ENCODE results near the gene SYNM.

SYNM gene

DNA sequence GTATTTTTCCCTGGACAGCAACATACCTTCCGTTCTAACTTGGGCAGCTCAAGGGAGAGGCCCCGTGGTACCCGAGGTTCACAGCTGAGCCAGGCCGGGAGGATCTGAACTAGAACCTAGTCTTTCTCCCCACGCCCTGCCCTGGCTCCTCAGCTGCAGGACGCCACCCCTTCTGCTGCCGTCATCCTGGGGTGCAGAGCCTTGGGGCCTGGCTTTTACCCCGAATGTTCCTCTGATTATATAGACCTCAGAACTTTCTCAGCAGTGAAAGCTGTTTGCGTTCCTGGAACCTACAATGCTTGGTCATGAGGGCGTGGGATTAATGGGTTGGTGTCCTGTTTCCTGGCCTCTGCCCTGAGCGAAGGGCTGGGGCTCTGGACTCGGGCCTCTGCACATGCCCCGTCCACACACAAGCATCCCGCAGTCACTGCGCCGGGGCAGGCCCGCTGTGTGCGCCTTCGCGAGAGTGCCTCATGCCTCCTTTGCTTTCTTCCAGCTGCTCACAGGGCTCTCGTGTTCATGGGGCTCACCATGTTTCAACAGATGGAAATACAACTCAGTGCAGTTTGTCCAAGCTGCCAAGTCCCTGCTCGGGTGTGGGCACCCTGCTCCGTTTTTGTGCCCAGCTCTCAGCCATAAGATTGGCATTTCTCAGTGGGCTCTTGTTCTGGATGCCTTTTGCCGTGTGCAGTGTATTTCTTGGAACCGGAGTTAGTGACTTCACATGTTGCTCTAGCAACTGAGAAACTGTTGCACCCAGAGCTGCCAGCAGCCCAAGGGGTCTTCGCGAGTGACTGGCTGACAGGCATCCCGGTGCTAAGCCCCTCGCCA lies 20.4 kb downstream of the SYNM start:
- no peak for DNase-seq

DNA sequence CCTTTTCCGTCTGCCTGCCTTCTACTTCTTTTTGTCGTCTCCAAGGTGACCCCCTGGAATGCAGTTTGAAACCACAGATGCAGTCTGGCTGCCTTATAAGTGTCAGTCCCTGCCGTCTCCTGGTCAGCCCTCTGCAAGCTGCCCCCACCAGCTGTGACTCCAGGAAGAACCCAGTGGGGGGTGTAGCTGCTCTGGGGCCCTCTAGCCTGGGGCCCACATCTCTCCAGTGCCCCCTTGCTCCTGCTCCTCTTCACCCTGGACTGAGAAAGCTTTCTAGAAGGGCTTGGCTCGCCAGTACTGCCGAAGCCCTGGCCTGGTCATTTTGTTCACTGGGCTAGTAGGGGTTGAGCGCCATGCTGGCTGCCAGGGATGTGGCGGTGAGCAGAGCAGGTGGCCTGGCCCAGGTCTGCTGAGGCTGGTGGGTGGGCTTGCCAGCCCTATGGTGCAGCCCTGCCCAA lies 21.3 kb downstream of the SYNM start:
- no peak for DNase-seq

DNA sequence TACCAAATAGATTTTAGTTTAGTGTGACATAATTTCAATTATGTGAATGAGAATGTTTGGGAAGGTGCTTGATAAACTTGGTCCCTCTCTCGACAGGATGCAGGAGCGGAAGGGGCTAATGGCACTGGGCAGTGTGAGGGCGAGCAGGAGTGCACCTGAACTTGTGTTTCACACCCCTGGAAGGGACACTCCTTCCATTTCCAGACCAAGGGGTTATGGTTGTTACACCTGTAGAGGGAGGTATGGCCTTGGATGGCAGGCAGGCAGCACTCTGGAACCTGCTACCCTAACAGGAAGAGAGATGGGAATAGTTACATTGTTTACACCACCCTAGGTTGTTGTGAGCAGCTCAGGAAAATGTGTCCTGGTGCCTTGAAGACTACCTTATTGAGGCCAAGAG lies 22.1 kb downstream of the SYNM start:
- no peak for DNase-seq

DNA sequence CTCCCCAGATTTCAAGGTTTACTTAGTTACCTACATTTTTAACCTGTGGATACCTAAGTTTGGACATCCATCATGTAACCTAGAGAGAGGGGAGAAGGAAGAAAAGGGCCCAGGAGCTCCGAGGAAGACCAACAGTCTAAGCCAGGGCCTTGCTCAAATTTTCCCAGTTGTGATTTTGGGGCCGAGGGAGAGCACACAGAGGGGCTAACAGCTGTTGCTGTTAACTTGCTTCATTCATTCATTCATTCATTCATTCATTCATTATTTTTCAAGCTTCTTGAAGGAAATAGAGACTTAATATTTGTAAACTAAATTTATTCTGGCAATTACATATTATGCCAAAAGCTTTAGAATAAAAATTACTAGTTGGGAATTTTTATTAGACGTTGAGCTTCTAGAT lies 22.9 kb downstream of the SYNM start:
- DNase-seq, result no peak

DNA sequence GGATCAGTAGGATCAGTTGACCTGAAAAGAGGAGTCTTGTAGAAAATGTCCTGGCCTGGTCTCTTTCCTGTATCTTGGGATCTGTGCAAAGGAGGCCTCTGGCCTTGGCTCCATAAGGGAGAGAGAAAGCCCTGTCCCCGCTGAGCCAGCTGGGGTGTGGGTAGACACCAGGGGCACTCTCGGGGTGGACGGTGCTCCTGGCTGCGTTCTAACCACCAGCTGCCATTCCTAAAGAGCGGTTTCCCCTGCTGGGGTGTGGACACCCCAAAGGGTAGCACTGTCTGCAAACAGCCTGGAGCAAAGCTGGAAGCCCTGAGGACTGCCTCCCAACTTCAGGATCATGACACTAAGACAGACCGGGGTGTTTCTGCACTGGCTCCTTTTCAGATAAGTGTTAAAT lies 23.5 kb downstream of the SYNM start:
- DNase-seq, result no peak

DNA sequence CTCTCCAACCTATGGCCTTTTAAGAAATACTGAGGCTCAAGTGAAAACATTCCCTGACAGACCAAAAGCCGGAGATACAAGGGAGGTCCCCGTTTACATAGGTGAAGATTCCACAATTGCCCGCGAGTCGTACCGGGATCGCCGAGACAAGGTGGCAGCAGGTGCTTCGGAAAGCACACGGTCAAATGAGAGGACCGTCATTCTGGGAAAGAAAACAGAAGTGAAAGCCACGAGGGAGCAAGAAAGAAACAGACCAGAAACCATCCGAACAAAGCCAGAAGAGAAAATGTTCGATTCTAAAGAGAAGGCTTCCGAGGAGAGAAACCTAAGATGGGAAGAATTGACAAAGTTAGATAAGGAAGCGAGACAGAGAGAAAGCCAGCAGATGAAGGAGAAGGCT lies 24.8 kb downstream of the SYNM start:
- DNase-seq, result no peak

DNA sequence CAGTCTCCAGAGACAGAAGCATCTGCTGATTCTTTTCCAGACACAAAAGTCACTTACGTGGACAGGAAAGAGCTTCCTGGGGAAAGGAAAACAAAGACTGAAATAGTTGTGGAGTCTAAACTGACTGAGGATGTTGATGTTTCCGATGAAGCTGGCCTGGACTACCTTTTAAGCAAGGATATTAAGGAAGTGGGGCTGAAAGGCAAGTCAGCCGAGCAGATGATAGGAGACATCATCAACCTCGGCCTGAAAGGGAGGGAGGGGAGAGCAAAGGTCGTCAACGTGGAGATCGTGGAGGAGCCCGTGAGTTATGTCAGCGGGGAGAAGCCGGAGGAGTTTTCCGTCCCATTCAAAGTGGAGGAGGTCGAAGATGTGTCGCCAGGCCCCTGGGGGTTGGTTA lies 25.4 kb downstream of the SYNM start:
- DNase-seq, result no peak

DNA sequence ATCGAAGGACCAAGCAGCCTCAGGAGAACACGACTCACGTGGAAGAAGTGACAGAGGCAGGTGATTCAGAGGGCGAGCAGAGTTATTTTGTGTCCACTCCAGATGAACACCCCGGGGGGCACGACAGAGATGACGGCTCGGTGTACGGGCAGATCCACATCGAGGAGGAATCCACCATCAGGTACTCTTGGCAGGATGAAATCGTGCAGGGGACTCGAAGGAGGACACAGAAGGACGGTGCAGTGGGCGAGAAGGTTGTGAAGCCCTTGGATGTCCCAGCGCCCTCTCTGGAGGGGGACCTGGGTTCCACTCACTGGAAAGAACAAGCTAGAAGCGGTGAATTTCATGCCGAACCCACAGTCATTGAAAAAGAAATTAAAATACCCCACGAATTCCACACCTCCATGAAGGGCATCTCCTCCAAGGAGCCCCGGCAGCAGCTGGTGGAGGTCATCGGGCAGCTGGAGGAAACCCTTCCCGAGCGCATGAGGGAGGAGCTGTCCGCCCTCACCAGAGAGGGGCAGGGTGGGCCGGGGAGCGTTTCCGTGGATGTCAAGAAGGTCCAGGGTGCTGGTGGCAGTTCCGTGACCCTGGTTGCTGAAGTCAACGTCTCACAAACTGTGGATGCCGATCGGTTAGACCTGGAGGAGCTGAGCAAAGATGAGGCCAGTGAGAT lies 26.0 kb downstream of the SYNM start:
- DNase-seq, result no peak

DNA sequence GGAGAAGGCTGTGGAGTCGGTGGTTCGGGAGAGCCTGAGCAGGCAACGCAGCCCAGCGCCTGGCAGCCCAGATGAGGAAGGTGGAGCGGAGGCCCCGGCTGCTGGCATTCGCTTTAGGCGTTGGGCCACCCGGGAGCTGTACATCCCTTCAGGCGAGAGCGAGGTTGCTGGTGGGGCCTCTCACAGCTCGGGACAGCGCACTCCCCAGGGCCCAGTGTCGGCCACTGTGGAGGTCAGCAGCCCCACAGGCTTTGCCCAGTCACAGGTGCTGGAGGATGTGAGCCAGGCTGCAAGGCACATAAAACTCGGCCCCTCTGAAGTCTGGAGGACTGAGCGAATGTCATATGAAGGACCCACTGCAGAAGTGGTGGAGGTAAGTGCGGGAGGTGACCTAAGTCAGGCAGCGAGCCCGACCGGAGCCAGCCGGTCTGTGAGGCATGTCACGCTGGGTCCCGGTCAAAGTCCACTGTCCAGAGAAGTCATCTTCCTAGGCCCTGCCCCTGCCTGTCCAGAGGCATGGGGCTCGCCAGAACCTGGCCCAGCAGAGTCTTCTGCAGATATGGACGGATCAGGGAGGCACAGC lies 26.7 kb downstream of the SYNM start:
- DNase-seq, result no peak

DNA sequence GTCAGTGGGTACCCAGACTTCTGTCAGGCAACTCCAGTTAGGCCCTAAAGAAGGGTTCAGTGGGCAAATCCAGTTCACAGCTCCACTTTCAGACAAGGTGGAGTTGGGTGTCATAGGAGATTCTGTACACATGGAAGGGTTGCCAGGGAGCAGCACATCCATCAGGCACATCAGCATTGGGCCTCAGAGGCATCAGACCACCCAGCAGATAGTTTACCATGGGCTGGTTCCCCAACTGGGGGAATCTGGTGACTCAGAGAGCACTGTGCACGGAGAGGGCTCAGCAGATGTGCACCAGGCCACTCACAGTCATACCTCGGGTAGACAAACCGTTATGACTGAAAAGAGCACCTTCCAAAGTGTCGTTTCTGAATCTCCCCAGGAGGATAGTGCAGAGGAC lies 27.2 kb downstream of the SYNM start:
- no peak for DNase-seq

DNA sequence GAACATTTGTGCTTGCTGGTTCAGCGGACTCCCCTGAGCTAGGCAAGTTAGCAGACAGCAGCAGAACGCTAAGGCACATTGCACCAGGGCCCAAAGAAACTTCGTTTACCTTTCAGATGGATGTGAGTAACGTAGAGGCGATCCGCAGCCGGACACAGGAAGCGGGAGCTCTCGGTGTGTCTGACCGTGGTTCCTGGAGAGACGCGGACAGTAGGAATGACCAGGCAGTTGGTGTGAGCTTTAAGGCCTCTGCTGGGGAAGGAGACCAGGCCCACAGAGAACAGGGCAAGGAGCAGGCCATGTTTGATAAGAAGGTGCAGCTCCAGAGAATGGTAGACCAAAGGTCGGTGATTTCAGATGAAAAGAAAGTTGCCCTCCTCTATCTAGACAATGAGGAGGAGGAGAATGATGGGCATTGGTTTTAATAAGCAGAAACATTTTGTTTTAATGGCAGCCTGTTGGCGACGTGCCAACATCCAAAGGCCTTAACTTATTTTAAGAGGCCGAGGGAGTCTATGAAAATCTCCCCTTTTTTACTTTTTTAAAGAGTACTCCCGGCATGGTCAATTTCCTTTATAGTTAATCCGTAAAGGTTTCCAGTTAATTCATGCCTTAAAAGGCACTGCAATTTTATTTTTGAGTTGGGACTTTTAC lies 27.9 kb downstream of the SYNM start:
- DNase-seq, result no peak

DNA sequence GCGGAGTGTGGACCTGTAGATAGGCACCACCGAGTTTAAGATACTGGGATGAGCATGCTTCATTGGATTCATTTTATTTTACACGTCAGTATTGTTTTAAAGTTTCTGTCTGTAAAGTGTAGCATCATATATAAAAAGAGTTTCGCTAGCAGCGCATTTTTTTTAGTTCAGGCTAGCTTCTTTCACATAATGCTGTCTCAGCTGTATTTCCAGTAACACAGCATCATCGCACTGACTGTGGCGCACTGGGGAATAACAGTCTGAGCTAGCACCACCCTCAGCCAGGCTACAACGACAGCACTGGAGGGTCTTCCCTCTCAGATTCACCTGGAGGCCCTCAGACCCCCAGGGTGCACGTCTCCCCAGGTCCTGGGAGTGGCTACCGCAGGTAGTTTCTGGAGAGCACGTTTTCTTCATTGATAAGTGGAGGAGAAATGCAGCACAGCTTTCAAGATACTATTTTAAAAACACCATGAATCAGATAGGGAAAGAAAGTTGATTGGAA lies 29.5 kb downstream of the SYNM start:
- DNase-seq, result no peak

DNA sequence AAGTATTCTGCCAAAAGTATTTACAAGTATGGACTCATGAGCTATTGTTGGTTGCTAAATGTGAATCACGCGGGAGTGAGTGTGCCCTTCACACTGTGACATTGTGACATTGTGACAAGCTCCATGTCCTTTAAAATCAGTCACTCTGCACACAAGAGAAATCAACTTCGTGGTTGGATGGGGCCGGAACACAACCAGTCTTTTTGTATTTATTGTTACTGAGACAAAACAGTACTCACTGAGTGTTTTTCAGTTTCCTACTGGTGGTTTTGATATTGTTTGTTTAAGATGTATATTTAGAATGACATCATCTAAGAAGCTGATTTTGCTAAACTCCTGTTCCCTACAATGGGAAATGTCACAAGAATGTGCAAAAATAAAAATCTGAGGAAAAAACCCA lies 30.3 kb downstream of the SYNM start:
- DNase-seq, result no peak

DNA sequence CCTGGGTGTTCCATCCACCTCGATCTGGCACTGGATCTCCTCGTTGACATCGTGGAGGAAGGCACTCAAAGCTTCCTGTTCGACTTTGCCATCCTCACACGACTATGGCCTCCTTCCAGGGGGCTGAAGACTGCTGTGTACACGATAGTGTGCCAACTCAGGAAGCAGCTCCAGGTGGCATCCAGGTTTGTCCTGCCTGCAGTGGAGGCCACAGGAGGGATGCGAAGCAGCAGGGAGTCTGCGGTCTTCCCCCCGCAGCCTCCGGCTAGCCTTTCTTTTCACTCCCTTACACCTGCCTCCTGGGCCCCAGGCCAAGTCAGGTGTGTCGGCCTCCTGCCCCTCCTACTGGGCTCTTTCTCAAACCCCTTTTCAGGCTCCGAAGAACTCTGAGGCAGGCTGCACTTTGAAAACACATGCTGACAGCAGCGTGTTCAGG lies 32.2 kb downstream of the SYNM start:
- DNase-seq, result no peak

DNA sequence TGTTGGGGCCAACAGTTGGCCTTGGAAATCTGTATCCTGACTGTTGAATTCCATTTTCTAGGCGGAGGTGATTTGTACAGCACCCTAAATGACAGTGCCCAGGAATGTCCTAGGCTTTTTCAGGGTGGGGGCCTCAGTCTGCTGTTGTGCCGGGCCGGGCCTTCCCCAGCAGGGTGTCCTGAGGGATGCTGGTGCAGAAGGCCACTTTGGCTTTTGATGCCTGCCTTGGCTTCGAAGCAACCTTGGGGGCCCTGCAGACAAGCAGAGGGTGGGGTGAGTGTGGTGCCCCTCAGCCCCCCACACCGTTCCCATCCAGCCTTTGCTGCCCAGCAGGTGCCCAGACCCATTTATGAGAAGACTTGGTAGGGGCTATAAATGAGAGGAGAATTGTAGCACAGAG lies 33.0 kb downstream of the SYNM start:
- DNase-seq, result no peak

DNA sequence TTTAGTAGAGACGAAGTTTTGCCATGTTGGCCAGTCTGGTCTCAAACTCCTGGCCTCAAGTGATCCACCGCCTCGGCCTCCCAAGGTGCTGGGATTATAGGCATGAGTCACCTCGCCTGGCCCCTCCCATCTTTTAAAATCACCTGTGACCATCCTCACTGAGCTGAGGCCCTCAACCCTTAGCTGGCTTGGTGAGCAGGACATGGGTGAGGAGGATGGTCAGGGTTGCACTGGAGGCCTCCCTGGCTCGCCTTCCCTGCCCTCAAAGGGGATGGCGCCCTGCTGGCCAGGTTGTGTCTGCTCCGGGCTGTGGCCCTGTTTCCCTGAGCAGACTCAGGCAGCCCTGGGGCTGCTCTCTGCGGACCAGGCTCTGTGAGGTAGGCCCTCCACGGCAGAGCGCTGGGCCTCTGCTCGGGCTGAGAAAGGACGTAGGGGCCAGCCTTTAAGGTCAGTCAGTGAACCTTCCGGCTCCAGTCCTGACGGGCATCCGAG lies 33.7 kb downstream of the SYNM start:
- no peak for DNase-seq

DNA sequence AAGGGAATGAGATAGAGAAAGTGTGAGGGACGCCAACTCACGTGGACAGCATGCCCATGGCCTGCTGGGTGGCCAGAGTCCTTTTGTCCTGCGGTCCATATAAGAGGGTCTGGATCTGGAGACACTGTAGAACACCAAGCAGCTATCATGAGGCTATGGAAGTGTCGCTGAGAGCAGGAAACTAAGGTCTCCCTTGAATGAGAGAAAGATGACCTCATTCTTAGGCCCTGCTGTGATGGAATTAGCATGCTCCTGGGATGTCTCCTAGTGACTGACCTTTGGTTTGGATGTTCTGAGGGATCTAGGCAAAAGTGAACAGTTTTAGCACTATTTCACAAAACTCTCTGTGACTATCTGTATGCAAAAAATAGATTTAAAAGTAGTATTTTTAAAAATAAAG lies 34.4 kb downstream of the SYNM start:
- DNase-seq, result no peak

DNA sequence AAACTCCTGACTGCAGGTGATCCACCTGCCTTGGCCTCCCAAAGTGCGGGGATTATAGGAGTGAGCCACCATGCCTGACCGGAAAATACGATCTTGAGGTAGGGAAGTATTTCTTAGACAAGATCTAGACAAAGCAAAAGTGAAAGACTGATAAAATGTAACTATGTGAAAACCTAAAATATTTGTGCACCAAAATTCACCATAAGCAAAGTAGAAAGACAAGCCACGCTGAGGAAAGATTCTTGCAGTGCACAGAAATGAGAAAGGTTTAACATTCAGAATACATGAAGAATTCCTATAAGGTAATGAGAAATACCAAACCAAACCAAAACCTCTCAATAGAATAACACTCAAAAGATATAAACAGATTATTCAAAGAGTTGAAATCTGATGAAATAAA lies 35.7 kb downstream of the SYNM start:
- DNase-seq, result no peak

DNA sequence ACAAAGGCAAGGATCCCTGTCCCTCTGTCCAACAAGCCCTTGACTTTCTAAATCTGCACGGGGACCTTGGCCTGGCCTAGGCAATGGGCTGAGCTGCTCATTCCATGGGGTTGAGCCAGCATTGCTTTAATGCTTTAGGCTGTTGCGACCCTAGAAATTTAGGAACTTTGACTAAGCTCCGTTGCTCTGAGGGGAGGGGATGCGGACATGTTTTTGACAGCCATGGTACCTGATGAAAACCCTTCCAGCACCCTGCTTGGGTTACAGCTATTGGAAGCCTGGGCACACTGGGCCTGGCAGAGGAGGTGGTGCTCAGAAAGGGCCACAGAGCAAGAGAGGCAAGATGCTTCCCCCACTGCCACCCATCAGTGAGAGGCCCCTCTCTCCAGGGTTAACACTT lies 37.1 kb downstream of the SYNM start:
- DNase-seq, result no peak

DNA sequence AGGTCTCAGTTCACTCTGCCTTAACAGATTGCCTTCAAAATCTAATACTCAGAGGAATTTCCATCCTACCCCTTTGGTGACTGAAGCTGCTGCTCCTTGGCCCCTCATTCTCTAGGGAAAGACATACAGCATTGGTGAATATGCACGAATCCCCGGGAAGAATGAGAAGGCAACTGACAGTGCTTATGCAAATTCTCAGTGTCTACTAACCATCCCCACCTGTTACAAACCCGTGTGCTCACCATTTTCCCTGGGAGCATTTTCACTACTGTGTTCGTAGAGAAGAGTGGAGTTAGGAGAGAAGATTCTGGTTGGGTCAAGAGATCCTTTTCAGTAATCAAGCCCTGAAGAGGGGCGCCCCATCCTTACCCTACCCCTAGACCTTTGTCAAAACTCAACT lies 37.7 kb downstream of the SYNM start:
- DNase-seq, result no peak

DNA sequence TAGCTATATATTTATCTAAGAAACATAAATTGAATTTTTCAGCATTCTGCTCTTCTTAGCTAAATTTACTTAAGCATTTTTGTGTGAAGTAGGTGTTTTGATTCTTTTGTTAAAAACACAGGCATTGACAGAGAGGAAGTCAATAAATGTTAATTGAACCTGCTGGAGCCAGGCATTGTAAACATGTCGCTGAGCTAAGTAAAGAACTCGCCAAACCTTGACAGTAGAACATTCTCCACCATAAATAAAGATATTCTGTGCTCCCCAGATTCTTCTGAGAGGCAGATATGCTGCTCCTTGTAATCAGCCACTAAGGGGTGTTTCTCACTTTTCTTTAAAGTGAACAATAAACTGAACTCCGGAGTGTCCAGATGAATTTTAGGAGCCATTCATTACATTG lies 38.4 kb downstream of the SYNM start:
- no peak for DNase-seq

DNA sequence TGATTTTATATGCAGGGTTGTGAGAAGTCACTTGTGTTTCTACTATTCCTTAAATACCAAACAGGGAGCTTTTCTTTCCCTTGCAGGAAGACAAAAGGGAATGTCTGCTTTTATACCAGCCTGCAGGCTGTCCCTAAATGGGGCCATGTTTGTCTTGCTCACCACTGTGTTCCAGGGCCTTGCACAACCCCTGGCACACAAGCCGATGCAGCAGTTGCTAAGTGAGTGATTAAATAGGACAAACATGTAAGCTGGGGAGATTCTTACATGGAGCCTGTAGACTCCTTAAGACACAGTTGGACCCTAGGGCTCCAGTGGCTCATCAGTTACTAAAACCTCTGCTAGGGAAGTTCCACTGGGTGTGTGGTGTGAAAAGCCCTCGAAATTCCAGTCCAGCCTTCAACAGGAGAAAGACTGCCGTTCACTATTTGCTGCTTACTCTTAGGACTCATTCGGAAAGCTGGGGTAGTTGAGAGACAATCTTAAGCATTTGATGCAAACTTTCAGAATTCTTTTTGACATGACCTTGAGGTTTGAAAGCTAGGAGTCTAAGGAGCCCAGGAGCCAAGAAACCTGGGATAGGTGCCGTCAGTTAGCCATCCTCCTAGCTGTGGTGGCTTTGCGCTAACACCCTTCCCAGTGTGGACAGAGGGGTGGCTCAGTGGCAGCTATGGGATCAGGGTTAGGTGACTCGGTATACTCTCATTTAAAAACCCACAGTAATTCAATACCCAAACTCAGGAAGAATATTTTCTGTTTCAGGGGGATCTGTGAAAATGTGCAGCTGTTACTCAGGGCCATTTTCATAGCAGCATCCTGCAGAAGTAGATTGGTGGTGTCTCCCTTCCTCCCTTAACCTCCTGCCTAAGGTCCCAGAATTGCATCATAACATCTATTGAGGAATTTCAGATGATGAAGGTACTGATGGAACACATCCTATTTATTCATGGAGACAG lies 39.1 kb downstream of the SYNM start:
- DNase-seq, result no peak
